ENCODE data around the gene IFNL2.
"Not testable (repeated sequence)": the region's sequence is repeated elsewhere in the genome, so short reads cannot be mapped to it uniquely, and the experiment has no call there.

The IFNL2 gene

GRCh38 chr19:39240421-39240820 lies 27.8 kb upstream of the IFNL2 start:
- Histone ChIP-seq H3K4me1 (ENCODE audit: control insufficient read depth, insufficient read depth, low read length, unreplicated experiment) (no peaks in the 10 kb centered on the region), H3K4me3 (ENCODE audit: low read depth, low read length) (no peak overlapping the region), H3K27ac (ENCODE audit: low read depth, low read length) (no peak overlapping the region), H2AFZ (ENCODE audit: low read length, unreplicated experiment) (no peak overlapping the region), H3K27me3 (ENCODE audit: insufficient read depth, low read length) (no peaks in the 10 kb centered on the region), H3K36me3 (ENCODE audit: insufficient read depth, low read length) (no peaks in the 10 kb centered on the region), H3K79me2 (ENCODE audit: control insufficient read depth, insufficient read depth, low read length, unreplicated experiment) (no peaks in the 10 kb centered on the region)

GRCh38 chr19:39243741-39244140 lies 24.5 kb upstream of the IFNL2 start:
- H3K36me3 ChIP-seq (ENCODE audit: insufficient read depth, low read length); H3K4me1 ChIP-seq (ENCODE audit: control insufficient read depth, insufficient read depth, low read length, unreplicated experiment); H3K4me3 ChIP-seq (ENCODE audit: low read depth, low read length); H3K27me3 ChIP-seq (ENCODE audit: insufficient read depth, low read length); H3K27ac ChIP-seq (ENCODE audit: low read depth, low read length); H3K79me2 ChIP-seq (ENCODE audit: control insufficient read depth, insufficient read depth, low read length, unreplicated experiment); H2AFZ ChIP-seq (ENCODE audit: low read length, unreplicated experiment): not testable (repeated sequence)

GRCh38 chr19:39244410-39245100 lies 23.6 kb upstream of the IFNL2 start, which contains the start of gene IFNL3:
IFNL3 (minus strand) TSS chr19:39245006; CDS start chr19:39244967, 39 bp downstream.
- peaks cover 11% of the 10 kb centered on the region; the same call in 1 of the 2 replicates for H3K27me3 ChIP-seq (ENCODE audit: insufficient read depth, low read length)
- not testable (repeated sequence) for H3K4me3 ChIP-seq (ENCODE audit: low read depth, low read length); H3K36me3 ChIP-seq (ENCODE audit: insufficient read depth, low read length); H3K27ac ChIP-seq (ENCODE audit: low read depth, low read length); H3K79me2 ChIP-seq (ENCODE audit: control insufficient read depth, insufficient read depth, low read length, unreplicated experiment); H2AFZ ChIP-seq (ENCODE audit: low read length, unreplicated experiment); H3K4me1 ChIP-seq (ENCODE audit: control insufficient read depth, insufficient read depth, low read length, unreplicated experiment)

- not testable (repeated sequence) for H3K27ac ChIP-seq (ENCODE audit: low read depth, low read length); H3K79me2 ChIP-seq (ENCODE audit: control insufficient read depth, insufficient read depth, low read length, unreplicated experiment); H3K4me3 ChIP-seq (ENCODE audit: low read depth, low read length); H2AFZ ChIP-seq (ENCODE audit: low read length, unreplicated experiment); H3K36me3 ChIP-seq (ENCODE audit: insufficient read depth, low read length); H3K4me1 ChIP-seq (ENCODE audit: control insufficient read depth, insufficient read depth, low read length, unreplicated experiment)
- H3K27me3 ChIP-seq (ENCODE audit: insufficient read depth, low read length): peaks cover 11% of the 10 kb centered on the region; the same call in 1 of the 2 replicates
Measured at GRCh38 chr19:39245166-39245565, 23.0 kb upstream of the IFNL2 start.

GRCh38 chr19:39246951-39247669 lies 21.1 kb upstream of the IFNL2 start:
- Histone ChIP-seq H3K27ac (ENCODE audit: low read depth, low read length) (no peak overlapping the region), H3K79me2 (ENCODE audit: control insufficient read depth, insufficient read depth, low read length, unreplicated experiment) (no peaks in the 10 kb centered on the region), H3K4me1 (ENCODE audit: control insufficient read depth, insufficient read depth, low read length, unreplicated experiment) (no peaks in the 10 kb centered on the region), H3K4me3 (ENCODE audit: low read depth, low read length) (peak overlapping the region; percentile 74), H3K27me3 (ENCODE audit: insufficient read depth, low read length) (peaks cover 11% of the 10 kb centered on the region; the same call in 1 of the 2 replicates), H3K36me3 (ENCODE audit: insufficient read depth, low read length) (no peaks in the 10 kb centered on the region), H2AFZ (ENCODE audit: low read length, unreplicated experiment) (peak overlapping the region; percentile 43)

- no peak overlapping the region for H2AFZ ChIP-seq (ENCODE audit: low read length, unreplicated experiment)
- H3K79me2 ChIP-seq (ENCODE audit: control insufficient read depth, insufficient read depth, low read length, unreplicated experiment): no peaks in the 10 kb centered on the region
- H3K27me3 ChIP-seq (ENCODE audit: insufficient read depth, low read length): peaks cover 11% of the 10 kb centered on the region; the same call in 1 of the 2 replicates
- no peaks in the 10 kb centered on the region for H3K36me3 ChIP-seq (ENCODE audit: insufficient read depth, low read length)
- peak overlapping the region; percentile 74 for H3K4me3 ChIP-seq (ENCODE audit: low read depth, low read length)
- no peak overlapping the region for H3K27ac ChIP-seq (ENCODE audit: low read depth, low read length)
- H3K4me1 ChIP-seq (ENCODE audit: control insufficient read depth, insufficient read depth, low read length, unreplicated experiment): no peaks in the 10 kb centered on the region
Measured at GRCh38 chr19:39247701-39248664, 20.2 kb upstream of the IFNL2 start.

GRCh38 chr19:39248806-39249205 lies 19.4 kb upstream of the IFNL2 start, which contains the start of gene IFNL4:
IFNL4 (minus strand) TSS chr19:39248856.
- Histone ChIP-seq H2AFZ (ENCODE audit: low read length, unreplicated experiment) (no peak within 1 kb of the TSS), H3K4me1 (ENCODE audit: control insufficient read depth, insufficient read depth, low read length, unreplicated experiment) (no peaks in the 10 kb centered on the region), H3K36me3 (ENCODE audit: insufficient read depth, low read length) (no peaks in the 10 kb centered on the region), H3K27ac (ENCODE audit: low read depth, low read length) (no peak within 1 kb of the TSS), H3K79me2 (ENCODE audit: control insufficient read depth, insufficient read depth, low read length, unreplicated experiment) (no peaks in the 10 kb centered on the region), H3K27me3 (ENCODE audit: insufficient read depth, low read length) (peaks cover 11% of the 10 kb centered on the region; the same call in 1 of the 2 replicates), H3K4me3 (ENCODE audit: low read depth, low read length) (peak within 1 kb of the TSS; percentile 74)

GRCh38 chr19:39251081-39251480 lies 17.1 kb upstream of the IFNL2 start:
- no peak overlapping the region for H3K27ac ChIP-seq (ENCODE audit: low read depth, low read length)
- no peaks in the 10 kb centered on the region for H3K36me3 ChIP-seq (ENCODE audit: insufficient read depth, low read length)
- no peaks in the 10 kb centered on the region for H3K4me1 ChIP-seq (ENCODE audit: control insufficient read depth, insufficient read depth, low read length, unreplicated experiment)
- H2AFZ ChIP-seq (ENCODE audit: low read length, unreplicated experiment): no peak overlapping the region
- H3K79me2 ChIP-seq (ENCODE audit: control insufficient read depth, insufficient read depth, low read length, unreplicated experiment): no peaks in the 10 kb centered on the region
- no peak overlapping the region for H3K4me3 ChIP-seq (ENCODE audit: low read depth, low read length)
- peaks cover 14% of the 10 kb centered on the region; the same call in 1 of the 2 replicates for H3K27me3 ChIP-seq (ENCODE audit: insufficient read depth, low read length)

GRCh38 chr19:39251846-39252245 lies 16.4 kb upstream of the IFNL2 start:
- H3K27ac ChIP-seq (ENCODE audit: low read depth, low read length): no peak overlapping the region
- H3K79me2 ChIP-seq (ENCODE audit: control insufficient read depth, insufficient read depth, low read length, unreplicated experiment): no peaks in the 10 kb centered on the region
- no peak overlapping the region for H3K4me3 ChIP-seq (ENCODE audit: low read depth, low read length)
- H3K27me3 ChIP-seq (ENCODE audit: insufficient read depth, low read length): peaks cover 19% of the 10 kb centered on the region; the same call in 1 of the 2 replicates
- no peaks in the 10 kb centered on the region for H3K4me1 ChIP-seq (ENCODE audit: control insufficient read depth, insufficient read depth, low read length, unreplicated experiment)
- no peaks in the 10 kb centered on the region for H3K36me3 ChIP-seq (ENCODE audit: insufficient read depth, low read length)
- no peak overlapping the region for H2AFZ ChIP-seq (ENCODE audit: low read length, unreplicated experiment)

- Histone ChIP-seq H3K27ac (ENCODE audit: low read depth, low read length) (no peak overlapping the region), H3K4me3 (ENCODE audit: low read depth, low read length) (no peak overlapping the region), H2AFZ (ENCODE audit: low read length, unreplicated experiment) (no peak overlapping the region), H3K4me1 (ENCODE audit: control insufficient read depth, insufficient read depth, low read length, unreplicated experiment) (no peaks in the 10 kb centered on the region), H3K79me2 (ENCODE audit: control insufficient read depth, insufficient read depth, low read length, unreplicated experiment) (no peaks in the 10 kb centered on the region), H3K36me3 (ENCODE audit: insufficient read depth, low read length) (no peaks in the 10 kb centered on the region), H3K27me3 (ENCODE audit: insufficient read depth, low read length) (peaks cover 19% of the 10 kb centered on the region; the same call in 1 of the 2 replicates)
Measured at GRCh38 chr19:39252458-39252857, 15.7 kb upstream of the IFNL2 start.

Measured in ACC112 (cell line).